H9 (cell line): ENCODE data around the gene C3orf49. TPM values are rescaled to one million over a fixed set of nuclear protein-coding genes. Genes with fewer than 3 reads are reported as not detected.

Source experiments
- DNase-seq: peaks from one replicate; pipeline ENCODE4 v3.0.0-alpha.2; 2017
- H2AFZ ChIP-seq: one replicate; pipeline ENCODE4 v1.6.1; 2013; ENCODE audit warnings: mild to moderate bottlenecking, low read length, control low read depth, moderate library complexity
- H2AK5ac ChIP-seq: 2 replicates; pipeline ENCODE4 v1.6.1; 2013; ENCODE audit warnings: low read length, control low read depth, mixed read lengths; ENCODE audit not compliant: insufficient read length
- H2BK120ac ChIP-seq: one replicate; pipeline ENCODE4 v1.6.1; 2013; ENCODE audit warnings: low read depth, mild to moderate bottlenecking, low read length, control low read depth, inconsistent platforms; ENCODE audit not compliant: poor library complexity, severe bottlenecking
- H2BK12ac ChIP-seq: 2 replicates; pipeline ENCODE4 v1.6.1; 2013; ENCODE audit warnings: low read length, control low read depth, mixed read lengths, low read depth; ENCODE audit not compliant: insufficient read length
- H2BK15ac ChIP-seq: 2 replicates; pipeline ENCODE4 v1.6.1; 2013; ENCODE audit warnings: low read depth, low read length, control low read depth
- H2BK20ac ChIP-seq: one replicate; pipeline ENCODE4 v1.6.1; 2013; ENCODE audit warnings: low read depth, mild to moderate bottlenecking, low read length, control low read depth, inconsistent platforms; ENCODE audit not compliant: poor library complexity, severe bottlenecking
- H2BK5ac ChIP-seq: 2 replicates; pipeline ENCODE4 v1.6.1; 2013; ENCODE audit warnings: low read length, control low read depth, mixed read lengths; ENCODE audit not compliant: insufficient read length
- H3K14ac ChIP-seq: 2 replicates; pipeline ENCODE4 v1.6.1; 2013; ENCODE audit warnings: low read length, control low read depth; ENCODE audit not compliant: insufficient read depth
- H3K18ac ChIP-seq: 2 replicates; pipeline ENCODE4 v1.6.1; 2013; ENCODE audit warnings: low read depth, mild to moderate bottlenecking, mixed read lengths, low read length, control low read depth; ENCODE audit not compliant: insufficient read length
- H3K23ac ChIP-seq: 2 replicates; pipeline ENCODE4 v1.6.1; 2013; ENCODE audit warnings: low read length, control low read depth, mixed read lengths, low read depth; ENCODE audit not compliant: insufficient read length
- H3K23me2 ChIP-seq: 2 replicates; pipeline ENCODE4 v1.6.1; 2013; ENCODE audit warnings: low read depth, mild to moderate bottlenecking, mixed read lengths, low read length, control low read depth; ENCODE audit not compliant: insufficient read length, poor library complexity, severe bottlenecking
- H3K27ac ChIP-seq: 2 replicates; pipeline ENCODE4 v1.5.1; 2013; ENCODE audit warnings: low read length, control low read depth, mixed read lengths, low read depth; ENCODE audit not compliant: insufficient read length
- H3K27me3 ChIP-seq: 2 replicates; pipeline ENCODE4 v1.6.1; 2013; ENCODE audit warnings: low read length, control low read depth, inconsistent platforms; ENCODE audit not compliant: insufficient read depth
- H3K4ac ChIP-seq: 2 replicates; pipeline ENCODE4 v1.6.1; 2013; ENCODE audit warnings: low read depth, mild to moderate bottlenecking, control low read depth, inconsistent platforms, low read length, moderate library complexity
- H3K4me1 ChIP-seq: 2 replicates; pipeline ENCODE4 v1.6.1; 2013; ENCODE audit warnings: low read length, control low read depth, inconsistent platforms; ENCODE audit not compliant: insufficient read depth
- H3K4me2 ChIP-seq: 2 replicates; pipeline ENCODE4 v1.6.1; 2013; ENCODE audit warnings: low read length, control low read depth, mixed read lengths; ENCODE audit not compliant: insufficient read length, insufficient read depth
- H3K56ac ChIP-seq: 2 replicates; pipeline ENCODE4 v1.6.1; 2013; ENCODE audit warnings: low read depth, mild to moderate bottlenecking, mixed read lengths, low read length, control low read depth; ENCODE audit not compliant: insufficient read length
- H3K79me1 ChIP-seq: 2 replicates; pipeline ENCODE4 v1.6.1; 2013; ENCODE audit warnings: low read depth, mild to moderate bottlenecking, moderate library complexity, low read length, control low read depth, inconsistent platforms; ENCODE audit not compliant: insufficient read depth, poor library complexity, severe bottlenecking
- H3K79me2 ChIP-seq: 2 replicates; pipeline ENCODE4 v1.6.1; 2013; ENCODE audit warnings: low read length, control low read depth, inconsistent platforms; ENCODE audit not compliant: insufficient read depth
- H3K9ac ChIP-seq: 2 replicates; pipeline ENCODE4 v1.6.1; 2013; ENCODE audit warnings: low read length, control low read depth, mixed read lengths; ENCODE audit not compliant: insufficient read length; ENCODE audit errors: extremely low read depth
- H3K9me3 ChIP-seq: one replicate; pipeline ENCODE4 v1.6.1; 2013; ENCODE audit warnings: low read depth, low read length, inconsistent platforms; ENCODE audit not compliant: control insufficient read depth
- H3T11ph ChIP-seq: one replicate; pipeline ENCODE4 v1.6.1; 2013; ENCODE audit warnings: mild to moderate bottlenecking, low read length, control low read depth, inconsistent platforms
- H4K20me1 ChIP-seq: one replicate; pipeline ENCODE4 v1.6.1; 2013; ENCODE audit not compliant: control insufficient read depth, insufficient read length, insufficient read depth
- H4K5ac ChIP-seq: 2 replicates; pipeline ENCODE4 v1.6.1; 2013; ENCODE audit warnings: low read depth, mild to moderate bottlenecking, mixed read lengths, low read length, control low read depth; ENCODE audit not compliant: insufficient read length
- H4K8ac ChIP-seq: replicated peaks from 2 replicates; pipeline ENCODE4 v1.6.1; 2013; ENCODE audit warnings: low read length, control low read depth, mixed read lengths, low read depth; ENCODE audit not compliant: insufficient read length
- H4K91ac ChIP-seq: 2 replicates; pipeline ENCODE4 v1.6.1; 2013; ENCODE audit warnings: low read depth, mild to moderate bottlenecking, moderate library complexity, mixed read lengths, low read length, control low read depth; ENCODE audit not compliant: insufficient read length
- H3K27ac Mint-ChIP-seq, 3 experiments: 2 replicates in 2 of 3; 3 replicates in 1 of 3; pipeline ENCODE4 v1.8.0; 2020 to 2021; ENCODE audit warnings: mixed read lengths in 3 of 3, mild to moderate bottlenecking in 1 of 3, moderate library complexity in 1 of 3
- H3K27me3 Mint-ChIP-seq: 2 replicates; pipeline ENCODE4 v1.8.0; 2021; ENCODE audit warnings: low read depth, mild to moderate bottlenecking, moderate library complexity, mixed read lengths
- H3K36me3 Mint-ChIP-seq, 3 experiments: 2 replicates in 2 of 3; 3 replicates in 1 of 3; pipeline ENCODE4 v1.8.0; 2020 to 2021; ENCODE audit warnings: low read depth in 3 of 3, mixed read lengths in 3 of 3; ENCODE audit not compliant: insufficient read depth in 1 of 3
- H3K4me1 Mint-ChIP-seq, 2 experiments: 2 replicates each; pipeline ENCODE4 v1.8.0; 2020; ENCODE audit warnings: mixed read lengths in 2 of 2
- H3K4me3 Mint-ChIP-seq, 2 experiments: 2 replicates in 1 of 2; 3 replicates in 1 of 2; pipeline ENCODE4 v1.8.0; 2020 to 2021; ENCODE audit warnings: mild to moderate bottlenecking in 2 of 2, mixed read lengths in 2 of 2, moderate library complexity in 1 of 2
- H3K9me3 Mint-ChIP-seq, 2 experiments: 2 replicates in 1 of 2; 3 replicates in 1 of 2; pipeline ENCODE4 v1.8.0; 2020; ENCODE audit warnings: mild to moderate bottlenecking in 2 of 2, mixed read lengths in 2 of 2, moderate library complexity in 1 of 2
- WGBS: extraction: QIAGEN DNeasy Blood & Tissue Kit; methylation state at CpG from one replicate; pipeline ENCODE4 v1.1.7; 2013; ENCODE audit warnings: missing lambda C conversion rate, low lambda C conversion rate, mixed read lengths; ENCODE audit not compliant: insufficient read length; ENCODE audit errors: extremely low coverage; 5-methylcytosine and 5-hydroxymethylcytosine counted together
- total RNA-seq: library from RNA; stranded (reverse); gene quantifications from 2 replicates; pipeline ENCODE4 v1.2.1, GENCODE V29; 2021
- TF ChIP-seq, protein P1 (sequence below): fragments of 200-600 bp; sonication (generic); conservative IDR thresholded peaks from 3 replicates; pipeline ENCODE4 v1.8.0; 2021; ENCODE audit warnings: antibody characterized with exemption, mild to moderate bottlenecking

The C3orf49 gene
- total RNA-seq, 1 experiment from 2014 or later: not detected

- Histone ChIP-seq H4K5ac (no peak overlapping the region), H4K8ac (no peak overlapping the region), H3K79me1 (no peaks in the 10 kb centered on the region), H2BK12ac (no peak overlapping the region), H3K27me3 (no peaks in the 10 kb centered on the region), H3K23me2 (no peaks in the 10 kb centered on the region), H3K79me2 (no peaks in the 10 kb centered on the region), H3K18ac (no peak overlapping the region), H3T11ph (no peak overlapping the region), H3K14ac (no peak overlapping the region), H2AK5ac (no peak overlapping the region), H2BK15ac (no peak overlapping the region), H3K56ac (no peak overlapping the region), H4K20me1 (no peaks in the 10 kb centered on the region), H3K4me2 (no peak overlapping the region), H3K9me3 (no peaks in the 10 kb centered on the region), H3K23ac (no peak overlapping the region), H4K91ac (no peak overlapping the region), H2AFZ (no peak overlapping the region), H3K4ac (no peak overlapping the region), H3K9ac (no peak overlapping the region), H2BK120ac (no peak overlapping the region), H3K4me1 (peaks cover 3% of the 10 kb centered on the region; the same call in 1 of the 2 replicates), H2BK5ac (no peak overlapping the region), H3K27ac (no peak overlapping the region), H2BK20ac (no peak overlapping the region)
- DNase-seq: no peak
- Mint-ChIP-seq H3K4me1 (no peaks in the 10 kb centered on the region), H3K4me3 (no peak overlapping the region), H3K27ac (no peak overlapping the region; a peak in 1 of 7 replicates), H3K36me3 (no peaks in the 10 kb centered on the region), H3K9me3 (no peaks in the 10 kb centered on the region), H3K27me3 (no peaks in the 10 kb centered on the region)
- no CpG with 5 or more reads among the region's 5 CpGs for WGBS
- TF ChIP-seq, protein P1, sequence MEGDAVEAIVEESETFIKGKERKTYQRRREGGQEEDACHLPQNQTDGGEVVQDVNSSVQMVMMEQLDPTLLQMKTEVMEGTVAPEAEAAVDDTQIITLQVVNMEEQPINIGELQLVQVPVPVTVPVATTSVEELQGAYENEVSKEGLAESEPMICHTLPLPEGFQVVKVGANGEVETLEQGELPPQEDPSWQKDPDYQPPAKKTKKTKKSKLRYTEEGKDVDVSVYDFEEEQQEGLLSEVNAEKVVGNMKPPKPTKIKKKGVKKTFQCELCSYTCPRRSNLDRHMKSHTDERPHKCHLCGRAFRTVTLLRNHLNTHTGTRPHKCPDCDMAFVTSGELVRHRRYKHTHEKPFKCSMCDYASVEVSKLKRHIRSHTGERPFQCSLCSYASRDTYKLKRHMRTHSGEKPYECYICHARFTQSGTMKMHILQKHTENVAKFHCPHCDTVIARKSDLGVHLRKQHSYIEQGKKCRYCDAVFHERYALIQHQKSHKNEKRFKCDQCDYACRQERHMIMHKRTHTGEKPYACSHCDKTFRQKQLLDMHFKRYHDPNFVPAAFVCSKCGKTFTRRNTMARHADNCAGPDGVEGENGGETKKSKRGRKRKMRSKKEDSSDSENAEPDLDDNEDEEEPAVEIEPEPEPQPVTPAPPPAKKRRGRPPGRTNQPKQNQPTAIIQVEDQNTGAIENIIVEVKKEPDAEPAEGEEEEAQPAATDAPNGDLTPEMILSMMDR: no peak
Observed at GRCh38 chr3:63774781-63775180, 44.3 kb upstream of the C3orf49 start.
